Peyer's patch (tissue), 4 donors: ENCODE results near the gene TCL1B. TPM values are rescaled to one million over a fixed set of nuclear protein-coding genes. Genes with fewer than 3 reads are reported as not detected.

Experiments
- DNase-seq, 3 donors: peaks; one replicate each; pipeline ENCODE4 v3.0.0-alpha.2; 2017 to 2019
- H3K27ac ChIP-seq, 4 donors: fragments of 200-600 bp; sonication (generic); one replicate each; pipeline ENCODE4 v1.5.1; 2016 to 2019
- H3K27me3 ChIP-seq, 2 donors: fragments of 200-600 bp; sonication (generic); one replicate each; pipeline ENCODE4 v1.5.1; 2019
- H3K36me3 ChIP-seq, 3 donors: fragments of 200-600 bp; sonication (generic); one replicate each; pipeline ENCODE4 v1.5.1; 2016 to 2019
- H3K4me1 ChIP-seq, 4 donors: fragments of 200-600 bp; sonication (generic); one replicate each; pipeline ENCODE4 v1.5.1; 2016 to 2019
- H3K4me3 ChIP-seq, 4 donors: fragments of 200-600 bp; sonication (generic); 1 replicate in 3 of 4; 2 replicates in 1 of 4; pipeline ENCODE4 v1.5.1; 2016 to 2019; ENCODE audit warnings: mild to moderate bottlenecking in 1 of 4
- H3K9me3 ChIP-seq, 4 donors: fragments of 200-600 bp; sonication (generic); one replicate each; pipeline ENCODE4 v1.5.1; 2016 to 2019; ENCODE audit warnings: mild to moderate bottlenecking in 1 of 4
- CTCF ChIP-seq, 6 experiments: fragments of 450-650 bp in 4 of 6; fragments of 200-600 bp in 2 of 6; sonication (generic) in 1 of 6; IDR thresholded peaks; one replicate each; pipeline ENCODE4 v1.5.1; 2017 to 2019; ENCODE audit warnings: antibody characterized with exemption in 6 of 6, mild to moderate bottlenecking in 3 of 6, moderate library complexity in 1 of 6
- POLR2A ChIP-seq, 2 donors: fragments of 450-650 bp; IDR thresholded peaks; one replicate each; pipeline ENCODE4 v1.5.1; 2017; ENCODE audit warnings: antibody characterized with exemption in 2 of 2, mild to moderate bottlenecking in 2 of 2, moderate library complexity in 2 of 2
- total RNA-seq, 4 donors: library from RNA; depleted of rRNA; stranded (reverse); fragments of >200 nt; gene quantifications; one replicate each; pipeline ENCODE4 v1.1.0, GENCODE V29; 2016

Gene TCL1B
- total RNA-seq, 4 donors from 2014 or later, result not detected

GRCh38 chr14:95697764-95698163 is 11.5 kb downstream of the TCL1B start:
- TF ChIP-seq POLR2A (IDR thresholded peaks at IDR 0.05) (no peak), CTCF (IDR thresholded peaks at IDR 0.05) (no peak)
- no peaks in the 10 kb centered on the region for H3K4me1 ChIP-seq
- H3K27ac ChIP-seq, result no peak overlapping the region
- peaks cover 0 to 3% of the 10 kb centered on the region in 2 donors for H3K27me3 ChIP-seq
- no peak overlapping the region for H3K4me3 ChIP-seq
- DNase-seq, result peak in 1 of 3 donors; percentile 44
- no peaks in the 10 kb centered on the region for H3K36me3 ChIP-seq
- no peaks in the 10 kb centered on the region for H3K9me3 ChIP-seq

- no peak for DNase-seq
- H3K36me3 ChIP-seq, result no peaks in the 10 kb centered on the region
- no peak overlapping the region for H3K27ac ChIP-seq
- TF ChIP-seq CTCF (IDR thresholded peaks at IDR 0.05) (no peak), POLR2A (IDR thresholded peaks at IDR 0.05) (no peak)
- H3K4me1 ChIP-seq, result no peaks in the 10 kb centered on the region
- no peak overlapping the region for H3K4me3 ChIP-seq
- peaks cover 0 to 3% of the 10 kb centered on the region in 2 donors for H3K27me3 ChIP-seq
- no peaks in the 10 kb centered on the region for H3K9me3 ChIP-seq
Observed at GRCh38 chr14:95698287-95698686, 12.1 kb downstream of the TCL1B start.

GRCh38 chr14:95699412-95699811 is 13.2 kb downstream of the TCL1B start:
- H3K4me3 ChIP-seq, result no peak overlapping the region
- no peaks in the 10 kb centered on the region for H3K4me1 ChIP-seq
- H3K9me3 ChIP-seq, result no peaks in the 10 kb centered on the region
- peaks cover 0 to 3% of the 10 kb centered on the region in 2 donors for H3K27me3 ChIP-seq
- H3K36me3 ChIP-seq, result no peaks in the 10 kb centered on the region
- DNase-seq, result no peak
- no peak for TF ChIP-seq CTCF (IDR thresholded peaks at IDR 0.05)
- no peak for TF ChIP-seq POLR2A (IDR thresholded peaks at IDR 0.05)
- H3K27ac ChIP-seq, result peak overlapping the region in 1 of 4 donors; percentile 7

GRCh38 chr14:95700221-95700976 is 14.2 kb downstream of the TCL1B start:
- H3K9me3 ChIP-seq, result no peaks in the 10 kb centered on the region
- H3K4me1 ChIP-seq, result no peaks in the 10 kb centered on the region
- no peak for DNase-seq
- H3K4me3 ChIP-seq, result no peak overlapping the region
- H3K36me3 ChIP-seq, result no peaks in the 10 kb centered on the region
- TF ChIP-seq POLR2A (IDR thresholded peaks at IDR 0.05) (no peak), CTCF (IDR thresholded peaks at IDR 0.05) (no peak)
- H3K27me3 ChIP-seq, result peaks cover 0 to 3% of the 10 kb centered on the region in 2 donors
- H3K27ac ChIP-seq, result no peak overlapping the region

GRCh38 chr14:95701846-95702221 is 15.6 kb downstream of the TCL1B start:
- H3K27ac ChIP-seq, result no peak overlapping the region
- TF ChIP-seq CTCF (IDR thresholded peaks at IDR 0.05) (no peak), POLR2A (IDR thresholded peaks at IDR 0.05) (no peak)
- peaks cover 0 to 1% of the 10 kb centered on the region in 2 donors for H3K27me3 ChIP-seq
- no peaks in the 10 kb centered on the region for H3K9me3 ChIP-seq
- no peaks in the 10 kb centered on the region for H3K4me1 ChIP-seq
- no peak overlapping the region for H3K4me3 ChIP-seq
- H3K36me3 ChIP-seq, result no peaks in the 10 kb centered on the region
- DNase-seq, result no peak
